TTC549 (cell line): ENCODE measurements around the gene ELF1.
"Not testable (repeated sequence)": the region's sequence is repeated elsewhere in the genome, so short reads cannot be mapped to it uniquely, and the experiment has no call there.

ENCODE experiments used
- FAIRE-seq: peaks from 2 replicates; lab custom pipeline; 2012; peaks lifted over from hg19 to GRCh38; lab: Jason Lieb, UNC

ELF1 gene

DNA sequence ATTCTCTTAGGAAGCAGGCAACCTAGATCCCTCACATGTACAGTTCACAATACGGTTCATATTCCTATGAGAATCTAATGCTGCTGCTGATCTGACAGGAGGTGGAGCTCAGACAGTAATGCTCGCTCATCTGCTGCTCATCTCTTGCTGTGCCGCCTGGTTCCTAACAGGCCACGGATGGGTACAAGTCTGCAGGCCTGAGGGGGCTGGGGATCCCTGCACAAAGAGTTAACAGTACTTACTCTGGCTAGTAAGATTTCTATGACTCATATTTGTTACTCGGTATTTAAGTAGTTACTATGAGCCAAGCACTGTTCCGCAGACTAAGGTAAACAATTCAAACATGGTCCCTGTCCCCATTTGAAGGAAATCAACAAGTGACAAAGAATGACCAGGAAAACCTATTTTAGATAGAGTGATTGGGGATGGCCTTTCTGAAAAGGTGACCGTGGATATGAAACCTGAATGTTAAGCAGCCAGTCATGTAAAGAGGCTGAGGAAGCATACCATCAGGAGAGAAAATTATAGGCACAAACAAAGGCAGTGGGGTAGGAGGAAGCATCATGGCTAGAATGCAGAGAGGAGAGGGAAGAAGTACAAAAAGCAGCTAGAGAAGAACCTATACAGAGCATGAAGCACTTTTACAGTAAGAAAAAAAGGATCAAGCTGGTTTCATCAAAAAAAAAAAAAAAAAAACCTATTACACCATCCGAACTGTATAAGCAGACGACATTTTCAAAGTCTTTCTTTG, 21.6 kb upstream of the ELF1 start:
- FAIRE-seq: no peak

DNA sequence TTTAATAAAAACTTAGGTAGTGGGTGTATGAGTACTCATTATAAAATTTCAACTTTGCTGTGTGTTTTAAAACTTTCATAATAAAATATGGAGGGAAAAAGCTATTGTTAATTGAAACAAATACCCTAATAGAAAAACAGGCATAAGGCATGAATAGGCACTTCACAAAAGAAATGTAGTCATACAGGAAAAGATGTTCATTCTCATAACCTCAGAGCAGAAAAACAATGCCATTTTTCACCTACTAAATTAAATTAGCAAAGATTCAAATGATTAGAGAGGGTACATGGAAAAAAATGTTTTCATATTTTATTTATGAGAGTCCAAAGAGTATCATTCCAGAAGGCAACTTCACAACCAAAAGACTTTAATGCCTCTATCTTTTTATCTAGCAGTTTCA, 20.6 kb upstream of the ELF1 start:
- FAIRE-seq: no peak

DNA sequence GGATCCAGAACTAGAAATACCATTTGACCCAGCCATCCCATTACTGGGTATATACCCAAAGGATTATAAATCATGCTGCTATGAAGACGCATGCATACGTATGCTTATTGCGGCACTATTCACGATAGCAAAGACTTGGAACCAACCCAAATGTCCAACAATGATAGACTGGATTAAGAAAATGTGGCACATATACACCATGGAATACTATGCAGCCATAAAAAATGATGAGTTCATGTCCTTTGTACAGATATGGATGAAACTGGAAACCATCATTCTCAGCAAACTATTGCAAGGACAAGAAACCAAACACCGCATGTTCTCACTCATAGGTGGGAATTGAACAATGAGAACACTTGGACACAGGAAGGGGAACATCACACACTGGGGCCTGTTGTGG, 17.4 kb upstream of the ELF1 start:
- not testable (repeated sequence) for FAIRE-seq

- FAIRE-seq: no peak
Observed at GRCh38 chr13:41034881-41035280, 15.8 kb upstream of the ELF1 start.

DNA sequence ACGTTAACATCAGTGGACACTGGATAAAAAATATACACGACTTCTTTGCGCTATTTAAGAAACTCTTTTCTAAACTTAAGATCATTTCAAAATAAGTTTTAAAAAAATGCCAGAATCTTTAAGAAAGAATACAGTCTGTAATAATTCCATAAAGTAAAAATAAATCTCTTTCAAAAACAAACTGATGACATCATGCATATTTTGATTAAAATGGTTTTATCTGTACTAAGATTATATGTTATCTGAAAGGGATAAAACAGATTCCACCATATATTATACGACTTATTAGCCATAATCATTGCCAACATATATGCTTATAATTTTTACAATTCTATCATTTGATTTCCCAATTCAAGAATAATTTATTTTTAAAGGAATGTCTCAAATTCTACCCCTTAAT, 15.3 kb upstream of the ELF1 start:
- no peak for FAIRE-seq

DNA sequence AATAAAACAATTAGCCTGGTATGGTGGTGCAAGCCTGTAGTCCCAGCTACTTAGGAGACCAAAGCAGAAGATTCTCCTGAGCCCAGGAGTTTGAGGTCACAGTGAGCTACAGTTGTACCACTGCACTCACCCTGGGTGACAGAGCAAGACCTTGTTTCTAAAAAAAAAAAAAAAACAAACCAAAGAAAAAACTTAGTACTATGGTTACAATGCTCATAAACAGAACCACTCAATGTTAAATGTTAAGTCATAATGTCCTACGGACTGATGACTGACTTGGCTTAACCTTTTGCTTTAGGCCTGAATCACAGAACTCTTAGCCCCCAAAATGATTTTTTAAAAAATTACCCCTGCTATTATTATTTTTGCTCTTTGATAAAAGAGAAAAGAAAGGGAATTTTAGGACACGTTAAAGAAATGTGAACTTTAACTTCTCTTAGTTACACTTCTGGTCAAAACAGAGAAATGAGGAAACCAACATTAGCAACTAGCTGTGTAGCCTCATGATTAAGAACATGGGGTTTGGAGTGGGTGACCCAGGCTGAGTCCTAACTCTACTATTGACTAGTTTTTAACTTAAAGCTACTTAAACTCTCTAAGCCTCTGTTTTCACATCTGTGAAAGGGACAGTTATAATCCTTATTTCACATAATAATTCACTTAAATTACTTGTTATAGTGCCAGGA, 13.7 kb upstream of the ELF1 start:
- no peak for FAIRE-seq

DNA sequence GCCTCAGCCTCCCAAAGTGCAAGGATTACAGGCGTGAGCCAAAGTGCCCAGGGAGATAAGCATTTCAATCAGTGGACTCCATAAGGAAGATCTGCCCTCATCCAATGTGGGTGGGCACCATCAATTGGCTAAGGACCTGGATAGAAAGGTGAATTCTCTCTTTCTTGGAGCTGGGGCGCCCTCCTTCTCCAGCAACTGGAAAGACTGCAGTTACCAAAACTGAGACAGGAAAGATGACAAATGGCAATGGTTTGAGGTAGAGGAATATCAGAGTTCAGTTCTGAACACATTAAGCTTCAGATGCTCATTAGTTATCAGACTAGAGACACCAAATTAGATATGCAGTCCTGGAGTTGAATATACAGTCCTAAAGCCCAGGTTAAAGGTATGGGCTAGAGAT, 10.5 kb upstream of the ELF1 start:
- FAIRE-seq: no peak

DNA sequence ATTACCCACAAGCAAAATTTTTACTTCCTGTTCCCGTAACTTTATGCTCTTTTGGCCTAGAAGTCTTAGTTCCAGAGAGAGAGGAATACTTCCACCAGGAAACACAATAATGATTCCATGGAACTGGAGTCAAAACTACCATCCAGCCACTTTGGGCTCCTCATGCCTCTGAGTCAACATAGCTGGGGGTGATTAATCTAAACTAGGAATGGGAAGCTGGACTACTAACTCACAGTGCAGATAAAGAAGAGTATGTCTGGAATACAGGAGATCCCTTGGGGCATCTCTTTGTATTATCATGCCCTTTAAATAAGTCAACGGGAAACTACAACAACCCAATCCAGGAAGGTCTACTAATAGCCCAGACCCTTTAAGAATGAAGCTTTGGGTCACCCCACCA, 8.9 kb upstream of the ELF1 start:
- FAIRE-seq: no peak

- FAIRE-seq: no peak
Observed at GRCh38 chr13:41026788-41027187, 7.7 kb upstream of the ELF1 start.

GRCh38 chr13:41025518-41025917, 6.4 kb upstream of the ELF1 start:
- FAIRE-seq: no peak

GRCh38 chr13:41019578-41020347, 647 bp upstream of the ELF1 start:
- no peak for FAIRE-seq

DNA sequence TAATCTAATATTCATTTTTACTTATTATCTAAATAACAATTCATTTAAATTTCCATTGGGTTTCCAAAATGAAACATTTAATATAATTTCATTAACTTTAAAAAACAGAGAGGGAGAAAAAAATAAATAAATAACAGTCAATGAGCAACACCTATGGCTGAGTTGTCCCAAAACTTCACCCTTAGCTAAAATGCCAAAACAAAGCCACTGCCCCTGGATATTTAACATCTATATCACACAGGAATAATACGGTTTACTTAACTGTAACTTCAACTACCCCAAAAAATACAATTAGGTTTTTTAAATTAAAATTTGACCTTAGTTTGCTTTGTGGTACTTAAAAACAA, 541 bp downstream of the ELF1 start:
- no peak for FAIRE-seq

- FAIRE-seq: no peak
Observed at GRCh38 chr13:41017817-41018601, 1.1 kb downstream of the ELF1 start.

- FAIRE-seq: no peak
Observed at GRCh38 chr13:41017159-41017558, 2.0 kb downstream of the ELF1 start.

GRCh38 chr13:41015920-41016319, 3.2 kb downstream of the ELF1 start:
- FAIRE-seq: no peak

- no peak for FAIRE-seq
Observed at GRCh38 chr13:41013835-41014234, 5.3 kb downstream of the ELF1 start.

DNA sequence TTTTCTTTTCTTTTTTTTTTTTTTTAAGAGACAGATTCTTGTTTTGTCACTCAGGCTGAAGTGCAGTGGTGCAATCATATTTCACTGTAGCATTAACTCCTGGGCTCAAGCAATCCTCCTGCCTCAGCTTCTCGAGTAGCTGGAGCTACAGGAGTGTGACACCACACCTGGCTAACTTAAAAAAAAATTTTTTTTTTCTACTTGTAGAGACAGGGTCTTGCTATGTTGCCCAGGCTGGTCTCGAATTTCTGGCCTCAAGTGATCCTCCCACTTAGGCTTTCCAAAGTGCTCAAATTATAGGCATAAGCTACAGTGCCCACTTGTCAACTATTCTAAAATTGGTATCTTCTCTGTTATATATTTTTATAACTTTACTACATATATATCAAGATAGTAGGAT, 6.6 kb downstream of the ELF1 start:
- no peak for FAIRE-seq

DNA sequence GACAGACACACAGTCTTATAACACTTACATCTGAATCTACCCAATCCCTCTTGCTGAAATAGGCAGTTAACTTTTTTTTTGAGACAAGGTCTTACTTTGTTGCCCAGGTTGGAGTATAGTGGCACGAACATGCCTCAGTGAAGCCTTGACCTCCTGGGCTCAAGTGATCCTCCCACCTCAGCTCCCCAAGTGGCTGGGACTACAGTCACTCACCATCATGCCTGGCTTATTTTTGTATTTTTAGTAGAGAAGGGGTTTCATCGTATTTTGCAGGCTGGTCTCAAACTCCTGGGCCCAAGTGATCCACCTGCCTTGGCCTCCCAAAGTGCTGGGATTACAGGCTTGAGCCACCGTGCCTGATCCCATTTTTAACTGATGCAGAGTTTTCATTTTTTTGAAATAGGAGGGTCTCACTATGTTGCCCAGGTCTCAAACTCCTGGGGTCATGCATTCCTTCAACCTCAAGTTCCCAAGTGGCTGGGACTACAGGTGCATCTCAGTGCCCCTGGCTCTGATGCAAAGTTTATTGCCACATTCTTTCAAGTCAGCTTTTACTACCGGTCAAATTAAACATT, 7.6 kb downstream of the ELF1 start:
- FAIRE-seq: no peak

DNA sequence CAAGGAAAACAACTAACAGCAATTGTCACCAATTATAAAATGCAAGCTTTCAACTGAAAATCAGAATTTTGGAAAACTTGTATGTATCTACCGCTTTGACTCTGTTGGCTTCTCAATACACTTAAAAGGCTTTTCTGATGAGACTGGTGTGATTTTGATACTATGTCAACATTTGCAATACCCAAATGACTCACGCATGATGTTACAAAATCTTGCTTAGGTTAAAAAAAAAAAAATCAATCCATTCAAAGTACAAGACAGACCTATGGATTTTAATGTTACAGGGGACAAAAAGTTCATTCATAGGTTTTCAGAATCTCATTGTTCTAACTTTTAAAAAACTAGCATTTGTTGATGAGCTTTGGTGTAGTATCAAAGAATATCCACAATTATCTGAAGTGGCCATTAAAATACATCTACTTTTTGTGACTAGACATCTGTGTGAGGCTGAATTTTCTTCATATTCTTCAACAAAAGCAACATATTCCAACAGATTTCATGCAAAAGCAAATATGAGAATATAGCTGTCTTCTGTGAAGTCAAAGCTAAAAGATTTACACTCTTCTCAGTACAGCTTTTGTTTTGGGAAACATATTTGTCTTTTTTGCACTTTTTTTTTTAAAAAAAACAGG, 10.7 kb downstream of the ELF1 start:
- no peak for FAIRE-seq

DNA sequence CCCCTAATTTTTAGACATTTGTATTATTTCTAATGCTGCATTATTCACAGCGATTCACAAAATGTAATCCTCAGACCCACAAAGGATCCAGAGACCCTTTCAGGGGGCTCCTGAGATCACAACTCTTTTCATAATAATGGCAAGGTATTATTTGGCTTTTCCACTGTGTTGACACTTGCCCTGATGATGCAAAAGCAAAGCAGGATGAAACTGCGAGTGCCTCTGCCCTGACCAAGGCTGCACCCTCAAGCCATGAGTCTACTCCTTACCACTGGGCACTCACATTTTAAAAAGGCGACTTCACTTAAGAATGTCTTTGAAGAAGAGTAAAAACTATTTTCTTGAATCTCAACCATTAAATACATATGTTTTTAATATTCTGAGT, 11.4 kb downstream of the ELF1 start:
- FAIRE-seq: no peak

DNA sequence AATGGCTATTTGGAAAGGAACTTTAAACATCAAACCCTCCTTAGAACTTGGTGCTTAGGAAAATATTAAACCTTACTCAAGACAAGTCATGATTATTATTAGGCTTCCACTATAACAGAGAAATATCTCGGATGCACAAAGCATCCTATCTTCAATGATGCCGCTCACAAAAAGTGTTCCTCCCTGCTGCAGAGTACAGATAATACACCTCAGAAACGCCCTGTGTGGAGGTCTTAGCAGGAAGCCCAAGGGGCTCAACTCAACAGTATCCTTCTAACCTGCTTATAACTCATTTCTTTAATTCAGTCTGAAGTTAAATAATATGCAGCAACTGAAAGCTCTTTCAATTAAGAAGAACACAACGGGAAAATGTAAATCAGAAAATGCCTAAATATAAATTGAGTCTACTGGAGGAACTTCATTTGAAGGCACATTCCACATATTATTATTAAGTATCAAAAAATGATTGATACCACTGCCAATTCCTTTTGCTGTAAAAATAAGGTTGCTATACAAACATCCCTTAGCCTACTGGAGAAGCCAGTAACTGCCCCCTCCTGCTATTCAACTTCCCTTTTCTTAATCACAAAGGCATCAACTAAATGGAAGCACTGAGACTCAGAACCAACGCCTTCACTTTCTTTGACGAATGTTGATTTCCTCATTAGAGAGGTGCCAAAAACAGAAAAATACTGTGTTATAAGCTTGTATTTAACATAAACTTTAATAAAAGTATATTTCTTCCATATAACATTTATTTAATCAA, 12.0 kb downstream of the ELF1 start:
- FAIRE-seq: no peak
